ENCODE data around the gene AKT2.

DNA sequence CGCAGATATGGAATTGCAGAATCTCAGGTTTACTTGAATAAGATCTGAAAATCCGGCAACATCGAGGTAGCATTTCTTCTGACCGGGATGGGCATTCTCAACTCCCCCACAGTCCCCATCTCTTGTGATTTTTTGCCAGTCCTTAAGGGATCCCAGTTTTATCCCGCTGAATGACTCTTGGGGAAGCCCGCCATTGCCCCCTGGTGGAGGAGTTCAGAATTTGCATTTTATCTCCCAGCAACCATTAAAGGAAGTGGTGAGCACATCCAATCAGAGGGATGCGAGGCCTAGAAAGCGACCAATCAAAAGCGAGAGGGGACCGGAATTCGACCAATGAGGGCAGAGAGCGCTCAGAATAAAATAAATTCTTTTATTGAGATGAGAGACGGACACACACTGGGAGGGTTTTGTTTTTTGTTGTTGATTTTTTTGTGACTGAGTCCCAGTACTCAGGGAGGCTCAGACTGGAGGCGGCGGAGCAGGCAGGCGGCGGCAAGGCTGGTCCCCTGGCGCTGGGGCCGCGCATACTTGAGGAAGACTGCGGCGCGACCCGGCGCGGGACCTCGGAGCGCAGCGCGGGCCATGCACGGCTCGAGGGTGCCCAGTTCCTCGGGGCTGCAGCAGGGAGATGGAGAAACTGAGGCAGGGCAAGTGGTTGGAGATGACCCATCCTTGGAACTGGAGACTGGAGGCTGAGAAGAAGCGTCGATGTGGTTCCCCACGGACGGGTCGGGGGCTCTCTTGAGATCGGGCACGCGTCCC, 63.1 kb downstream of the AKT2 start:
- TF ChIP-seq POLR2A (IDR thresholded peaks at IDR 0.05) (no peak), CTCF (IDR thresholded peaks at IDR 0.05) (peak; percentile 92 to 98 (median 94))

All from adrenal gland (tissue), 5 donors.